GM12878 (cell line): Measurements from ENCODE around the gene NDOR1. TPM values are rescaled to one million over a fixed set of nuclear protein-coding genes. Genes with fewer than 3 reads are reported as not detected.
A peak's percentile ranks its signal among the peaks of the same experiment; 100 is the strongest.

Experiments used
- ATF7 ChIP-seq: fragments of 450-650 bp; IDR thresholded peaks from 2 replicates; pipeline ENCODE4 v1.6.1; 2016; ENCODE audit warnings: low read depth, mild to moderate bottlenecking
- BACH1 ChIP-seq: fragments of 450-650 bp; IDR thresholded peaks from 2 replicates; pipeline ENCODE4 v1.6.1; 2017; ENCODE audit warnings: mild to moderate bottlenecking, borderline replicate concordance
- CHD1 ChIP-seq: IDR thresholded peaks from 2 replicates; pipeline ENCODE4 v1.6.1; 2012; ENCODE audit warnings: low read depth, low read length, improper control_type of control experiment
- CHD2 ChIP-seq: IDR thresholded peaks from 2 replicates; pipeline ENCODE4 v1.6.1; 2011; ENCODE audit warnings: low read depth, low read length, improper control_type of control experiment, borderline replicate concordance
- CREB1 ChIP-seq: IDR thresholded peaks from 2 replicates; pipeline ENCODE4 v1.6.1; 2012; ENCODE audit warnings: low read depth, mild to moderate bottlenecking, inconsistent platforms
- EP300 ChIP-seq, 2 experiments: fragments of 150-350 bp in 1 of 2; IDR thresholded peaks; 2 replicates each; pipeline ENCODE4 v1.6.1; 2011 to 2012; ENCODE audit warnings: low read depth in 2 of 2, low read length in 2 of 2, borderline replicate concordance in 1 of 2, improper control_type of control experiment in 1 of 2, inconsistent platforms in 1 of 2; ENCODE audit not compliant: control insufficient read depth in 1 of 2
- LARP7 ChIP-seq: fragments of 450-650 bp; IDR thresholded peaks from 2 replicates; pipeline ENCODE4 v1.6.1; 2017; ENCODE audit warnings: mild to moderate bottlenecking
- MXI1 ChIP-seq: fragments of 150-350 bp; IDR thresholded peaks from 2 replicates; pipeline ENCODE4 v1.6.1; 2011; ENCODE audit warnings: low read depth, mild to moderate bottlenecking, inconsistent platforms, low read length, improper control_type of control experiment
- NBN ChIP-seq: fragments of 450-650 bp; IDR thresholded peaks from 2 replicates; pipeline ENCODE4 v1.6.1; 2016
- PAX8 ChIP-seq: fragments of 450-650 bp; IDR thresholded peaks from 2 replicates; pipeline ENCODE4 v1.6.1; 2017; ENCODE audit warnings: mild to moderate bottlenecking, moderate library complexity
- POU2F2 ChIP-seq: IDR thresholded peaks from 3 replicates; pipeline ENCODE4 v1.6.1; 2011; ENCODE audit warnings: low read depth, mild to moderate bottlenecking, low read length, borderline replicate concordance
- RFX5 ChIP-seq: IDR thresholded peaks from 2 replicates; pipeline ENCODE4 v1.6.1; 2011; ENCODE audit warnings: low read depth, low read length, improper control_type of control experiment
- SMARCA5 ChIP-seq: fragments of 450-650 bp; IDR thresholded peaks from 2 replicates; pipeline ENCODE4 v1.6.1; 2017; ENCODE audit warnings: mild to moderate bottlenecking
- TAF1 ChIP-seq: IDR thresholded peaks from 2 replicates; pipeline ENCODE4 v1.6.1; 2011; ENCODE audit warnings: mild to moderate bottlenecking, low read depth, low read length, borderline replicate concordance
- ZNF207 ChIP-seq: fragments of 450-650 bp; IDR thresholded peaks from 2 replicates; pipeline ENCODE4 v1.6.1; 2014; ENCODE audit warnings: antibody characterized with exemption, mild to moderate bottlenecking, borderline replicate concordance
- polyA plus RNA-seq, 11 experiments: library from polyadenylated mRNA; depleted of rRNA in 4 of 11; unstranded in 6 of 11; stranded (reverse) in 5 of 11; fragments of >200 nt; fragmentation: Nextera tagmentation in 4 of 11; fragmentation: Illumina TruSeq in 1 of 11; extraction: Ambion mirVana in 4 of 11; extraction: Trizol in 1 of 11; gene quantifications; 1 replicate in 1 of 11; 2 replicates in 10 of 11; pipeline versions ENCODE4 v1.2.1 to v1.2.3, GENCODE V29; 2011 to 2016; ENCODE audit warnings: inconsistent platforms in 2 of 11, missing spikeins in 2 of 11, low read depth in 1 of 11
- total RNA-seq, 4 experiments: library from RNA; depleted of rRNA in 3 of 4; stranded (reverse); fragments of >200 nt in 3 of 4; fragmentation: Illumina TruSeq in 1 of 4; extraction: Trizol in 1 of 4; gene quantifications; 2 replicates each; pipeline versions ENCODE4 v1.2.1 to v1.2.3, GENCODE V29; 2013 to 2021
- TF ChIP-seq, protein P1 (sequence below): fragments of 450-650 bp; IDR thresholded peaks from 2 replicates; pipeline ENCODE4 v1.6.1; 2014; ENCODE audit warnings: mild to moderate bottlenecking
- TF ChIP-seq, protein P2 (sequence below): IDR thresholded peaks from 2 replicates; pipeline ENCODE4 v1.6.1; 2011; ENCODE audit warnings: low read depth, low read length, improper control_type of control experiment, borderline replicate concordance
- TF ChIP-seq, protein P3 (sequence below): IDR thresholded peaks from 2 replicates; pipeline ENCODE4 v1.6.1; 2012; ENCODE audit warnings: mild to moderate bottlenecking, low read depth, low read length
- TF ChIP-seq, protein P4 (sequence below): IDR thresholded peaks from 2 replicates; pipeline ENCODE4 v1.6.1; 2011; ENCODE audit warnings: mild to moderate bottlenecking, low read depth, low read length, moderate library complexity; ENCODE audit not compliant: insufficient replicate concordance
- TF ChIP-seq, protein P5 (sequence below): fragments of 150-350 bp; IDR thresholded peaks from 2 replicates; pipeline ENCODE4 v1.6.1; 2016; ENCODE audit warnings: low read depth, low read length

NDOR1 gene
- total and polyA plus RNA-seq, 10 of the 15 experiments (the other 5 are each of a cell fraction or from before 2014, with no cell fraction given) = 0.04 to 32.9 (median 11.1) TPM

DNA sequence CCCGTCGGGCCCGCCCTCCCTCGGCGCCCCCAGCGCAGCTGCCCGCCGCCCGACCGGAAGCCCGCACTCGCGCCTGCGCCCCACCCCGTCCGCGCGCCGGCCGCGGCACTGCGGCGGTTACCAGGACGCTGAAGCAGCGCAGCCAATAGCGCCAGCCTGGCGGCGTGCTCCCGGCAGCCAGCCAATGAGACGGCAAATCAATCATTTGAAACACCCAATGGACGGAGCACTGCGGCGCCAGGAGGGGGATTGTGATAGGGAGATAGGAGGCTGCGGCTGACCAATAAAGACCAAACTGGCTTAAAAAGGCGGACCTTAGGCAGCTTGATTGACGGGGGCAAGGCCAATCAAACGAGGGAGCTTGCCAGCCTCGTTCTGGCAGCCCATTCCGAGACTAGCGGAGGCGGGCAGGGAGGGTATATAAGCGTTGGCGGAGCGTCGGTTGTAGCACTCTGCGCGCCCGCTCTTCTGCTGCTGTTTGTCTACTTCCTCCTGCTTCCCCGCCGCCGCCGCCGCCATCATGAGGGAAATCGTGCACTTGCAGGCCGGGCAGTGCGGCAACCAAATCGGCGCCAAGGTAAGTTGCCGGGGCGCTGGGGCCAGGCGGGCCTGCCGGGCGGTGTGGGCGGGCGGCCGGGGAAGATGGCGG, 35.5 kb downstream of the NDOR1 start, which contains the start of gene TUBB4B (continued):
- TF ChIP-seq, protein P1, sequence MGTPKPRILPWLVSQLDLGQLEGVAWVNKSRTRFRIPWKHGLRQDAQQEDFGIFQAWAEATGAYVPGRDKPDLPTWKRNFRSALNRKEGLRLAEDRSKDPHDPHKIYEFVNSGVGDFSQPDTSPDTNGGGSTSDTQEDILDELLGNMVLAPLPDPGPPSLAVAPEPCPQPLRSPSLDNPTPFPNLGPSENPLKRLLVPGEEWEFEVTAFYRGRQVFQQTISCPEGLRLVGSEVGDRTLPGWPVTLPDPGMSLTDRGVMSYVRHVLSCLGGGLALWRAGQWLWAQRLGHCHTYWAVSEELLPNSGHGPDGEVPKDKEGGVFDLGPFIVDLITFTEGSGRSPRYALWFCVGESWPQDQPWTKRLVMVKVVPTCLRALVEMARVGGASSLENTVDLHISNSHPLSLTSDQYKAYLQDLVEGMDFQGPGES = peak; percentile 100
- TF ChIP-seq POU2F2 (peak; percentile 97), RFX5 (peak; percentile 75; the same call in 1 of the 2 replicates), ZNF207 (peak; percentile 84), NBN (peak; percentile 55), CHD1 (0 out of 2 replicates have a peak, but pooled peaks have one; percentile 83), CREB1 (no peak), MXI1 (peak; percentile 52; the same call in 1 of the 2 replicates), BACH1 (peak; percentile 97), CHD2 (peak; percentile 98), TAF1 (peak; percentile 98), PAX8 (no peak), EP300 (IDR thresholded peaks at IDR 0.05; ENCODE audit: borderline replicate concordance in 1 of 2, control insufficient read depth in 1 of 2, low read depth in 2 of 2, low read length in 2 of 2) (peak in 1 of 2 experiments; percentile 39; a peak in 2 of 4 replicates), SMARCA5 (peak; percentile 95), LARP7 (peak; percentile 96), ATF7 (no peak)
- TF ChIP-seq, protein P2, sequence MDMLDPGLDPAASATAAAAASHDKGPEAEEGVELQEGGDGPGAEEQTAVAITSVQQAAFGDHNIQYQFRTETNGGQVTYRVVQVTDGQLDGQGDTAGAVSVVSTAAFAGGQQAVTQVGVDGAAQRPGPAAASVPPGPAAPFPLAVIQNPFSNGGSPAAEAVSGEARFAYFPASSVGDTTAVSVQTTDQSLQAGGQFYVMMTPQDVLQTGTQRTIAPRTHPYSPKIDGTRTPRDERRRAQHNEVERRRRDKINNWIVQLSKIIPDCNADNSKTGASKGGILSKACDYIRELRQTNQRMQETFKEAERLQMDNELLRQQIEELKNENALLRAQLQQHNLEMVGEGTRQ = no peak; the same call in 1 of the 2 replicates
- TF ChIP-seq, protein P3, sequence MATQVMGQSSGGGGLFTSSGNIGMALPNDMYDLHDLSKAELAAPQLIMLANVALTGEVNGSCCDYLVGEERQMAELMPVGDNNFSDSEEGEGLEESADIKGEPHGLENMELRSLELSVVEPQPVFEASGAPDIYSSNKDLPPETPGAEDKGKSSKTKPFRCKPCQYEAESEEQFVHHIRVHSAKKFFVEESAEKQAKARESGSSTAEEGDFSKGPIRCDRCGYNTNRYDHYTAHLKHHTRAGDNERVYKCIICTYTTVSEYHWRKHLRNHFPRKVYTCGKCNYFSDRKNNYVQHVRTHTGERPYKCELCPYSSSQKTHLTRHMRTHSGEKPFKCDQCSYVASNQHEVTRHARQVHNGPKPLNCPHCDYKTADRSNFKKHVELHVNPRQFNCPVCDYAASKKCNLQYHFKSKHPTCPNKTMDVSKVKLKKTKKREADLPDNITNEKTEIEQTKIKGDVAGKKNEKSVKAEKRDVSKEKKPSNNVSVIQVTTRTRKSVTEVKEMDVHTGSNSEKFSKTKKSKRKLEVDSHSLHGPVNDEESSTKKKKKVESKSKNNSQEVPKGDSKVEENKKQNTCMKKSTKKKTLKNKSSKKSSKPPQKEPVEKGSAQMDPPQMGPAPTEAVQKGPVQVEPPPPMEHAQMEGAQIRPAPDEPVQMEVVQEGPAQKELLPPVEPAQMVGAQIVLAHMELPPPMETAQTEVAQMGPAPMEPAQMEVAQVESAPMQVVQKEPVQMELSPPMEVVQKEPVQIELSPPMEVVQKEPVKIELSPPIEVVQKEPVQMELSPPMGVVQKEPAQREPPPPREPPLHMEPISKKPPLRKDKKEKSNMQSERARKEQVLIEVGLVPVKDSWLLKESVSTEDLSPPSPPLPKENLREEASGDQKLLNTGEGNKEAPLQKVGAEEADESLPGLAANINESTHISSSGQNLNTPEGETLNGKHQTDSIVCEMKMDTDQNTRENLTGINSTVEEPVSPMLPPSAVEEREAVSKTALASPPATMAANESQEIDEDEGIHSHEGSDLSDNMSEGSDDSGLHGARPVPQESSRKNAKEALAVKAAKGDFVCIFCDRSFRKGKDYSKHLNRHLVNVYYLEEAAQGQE = no peak; the same call in 1 of the 2 replicates
- TF ChIP-seq, protein P4, sequence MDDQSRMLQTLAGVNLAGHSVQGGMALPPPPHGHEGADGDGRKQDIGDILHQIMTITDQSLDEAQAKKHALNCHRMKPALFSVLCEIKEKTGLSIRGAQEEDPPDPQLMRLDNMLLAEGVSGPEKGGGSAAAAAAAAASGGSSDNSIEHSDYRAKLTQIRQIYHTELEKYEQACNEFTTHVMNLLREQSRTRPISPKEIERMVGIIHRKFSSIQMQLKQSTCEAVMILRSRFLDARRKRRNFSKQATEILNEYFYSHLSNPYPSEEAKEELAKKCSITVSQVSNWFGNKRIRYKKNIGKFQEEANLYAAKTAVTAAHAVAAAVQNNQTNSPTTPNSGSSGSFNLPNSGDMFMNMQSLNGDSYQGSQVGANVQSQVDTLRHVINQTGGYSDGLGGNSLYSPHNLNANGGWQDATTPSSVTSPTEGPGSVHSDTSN = peak; percentile 100
- TF ChIP-seq, protein P5, sequence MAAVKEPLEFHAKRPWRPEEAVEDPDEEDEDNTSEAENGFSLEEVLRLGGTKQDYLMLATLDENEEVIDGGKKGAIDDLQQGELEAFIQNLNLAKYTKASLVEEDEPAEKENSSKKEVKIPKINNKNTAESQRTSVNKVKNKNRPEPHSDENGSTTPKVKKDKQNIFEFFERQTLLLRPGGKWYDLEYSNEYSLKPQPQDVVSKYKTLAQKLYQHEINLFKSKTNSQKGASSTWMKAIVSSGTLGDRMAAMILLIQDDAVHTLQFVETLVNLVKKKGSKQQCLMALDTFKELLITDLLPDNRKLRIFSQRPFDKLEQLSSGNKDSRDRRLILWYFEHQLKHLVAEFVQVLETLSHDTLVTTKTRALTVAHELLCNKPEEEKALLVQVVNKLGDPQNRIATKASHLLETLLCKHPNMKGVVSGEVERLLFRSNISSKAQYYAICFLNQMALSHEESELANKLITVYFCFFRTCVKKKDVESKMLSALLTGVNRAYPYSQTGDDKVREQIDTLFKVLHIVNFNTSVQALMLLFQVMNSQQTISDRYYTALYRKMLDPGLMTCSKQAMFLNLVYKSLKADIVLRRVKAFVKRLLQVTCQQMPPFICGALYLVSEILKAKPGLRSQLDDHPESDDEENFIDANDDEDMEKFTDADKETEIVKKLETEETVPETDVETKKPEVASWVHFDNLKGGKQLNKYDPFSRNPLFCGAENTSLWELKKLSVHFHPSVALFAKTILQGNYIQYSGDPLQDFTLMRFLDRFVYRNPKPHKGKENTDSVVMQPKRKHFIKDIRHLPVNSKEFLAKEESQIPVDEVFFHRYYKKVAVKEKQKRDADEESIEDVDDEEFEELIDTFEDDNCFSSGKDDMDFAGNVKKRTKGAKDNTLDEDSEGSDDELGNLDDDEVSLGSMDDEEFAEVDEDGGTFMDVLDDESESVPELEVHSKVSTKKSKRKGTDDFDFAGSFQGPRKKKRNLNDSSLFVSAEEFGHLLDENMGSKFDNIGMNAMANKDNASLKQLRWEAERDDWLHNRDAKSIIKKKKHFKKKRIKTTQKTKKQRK = peak; percentile 95
